NCI-H128 (cell line): ENCODE measurements around the gene CCDC39.

Experiments used
- DNase-seq: peaks from one replicate; lab custom pipeline; 2025; ENCODE audit not compliant: unreplicated experiment; lab: John Stamatoyannopoulos, UW

CCDC39 gene

DNA sequence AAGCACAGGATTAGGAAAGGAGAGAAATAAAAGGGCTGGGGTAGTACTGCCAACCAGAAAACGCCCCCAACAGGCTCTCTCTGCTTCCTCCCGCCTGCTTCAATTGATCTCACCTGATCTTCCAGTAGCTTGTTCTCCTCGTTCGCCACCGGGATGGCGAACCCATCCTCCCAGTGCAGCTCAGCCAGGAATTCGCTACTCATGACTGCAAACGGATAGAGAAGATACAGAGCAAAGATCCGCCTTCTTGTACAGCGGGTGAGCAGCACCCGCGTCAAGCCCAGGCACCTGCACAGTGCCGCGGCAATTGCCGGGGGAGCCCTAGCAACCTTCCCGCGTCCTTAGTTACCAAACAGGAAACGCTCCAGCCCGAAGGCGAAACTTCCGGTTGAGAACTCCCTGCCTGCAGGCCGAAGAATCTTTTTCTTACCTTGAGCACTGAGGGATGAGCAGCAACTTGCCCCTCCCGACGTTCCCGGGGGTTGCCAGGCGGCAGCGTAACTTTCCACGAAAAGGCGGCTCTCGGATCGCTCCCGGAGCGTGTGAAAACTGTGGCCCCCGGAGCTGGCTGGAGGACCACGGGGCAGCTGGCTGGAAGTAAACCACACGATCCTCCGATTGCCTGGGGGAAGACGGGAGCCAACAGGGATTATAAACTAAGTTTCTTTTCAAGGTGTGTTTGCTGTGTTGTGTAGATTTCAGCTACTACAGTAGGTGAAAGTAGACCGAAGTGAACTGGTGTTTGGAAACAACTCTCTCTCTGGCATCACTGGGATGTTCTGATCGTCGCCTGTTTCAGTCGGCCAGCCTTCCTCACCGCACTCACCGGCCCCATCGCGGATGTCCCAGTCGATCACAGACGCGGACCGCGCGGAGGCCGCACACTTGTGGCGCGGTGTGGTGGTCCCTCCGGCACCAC, at the start of gene CCDC39:
TSS of gene CCDC39 (minus strand) at position 312 of the 919 bp plus-strand sequence. CDS start at position 203, 109 bp downstream.
- DNase-seq = peak; percentile 89

DNA sequence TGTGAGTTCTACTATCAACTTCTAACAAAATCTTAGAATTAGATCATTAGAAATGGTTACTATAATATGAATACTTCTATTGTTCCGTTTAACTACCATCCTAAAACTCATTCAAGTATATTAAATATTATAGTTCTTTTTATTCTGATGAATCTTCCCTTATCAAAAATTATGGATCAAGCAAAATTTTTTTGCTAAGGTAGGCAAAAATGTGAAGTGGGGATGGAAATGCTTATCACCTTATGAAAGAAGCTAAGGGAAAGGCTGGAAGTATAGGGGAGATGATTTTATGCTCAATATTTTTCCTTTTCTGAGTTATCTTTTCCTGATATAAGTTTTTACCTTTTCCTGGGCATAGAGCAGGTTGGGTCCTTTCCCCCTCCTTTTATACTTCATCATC, 40.7 kb upstream of the CCDC39 start:
- no peak for DNase-seq

DNA sequence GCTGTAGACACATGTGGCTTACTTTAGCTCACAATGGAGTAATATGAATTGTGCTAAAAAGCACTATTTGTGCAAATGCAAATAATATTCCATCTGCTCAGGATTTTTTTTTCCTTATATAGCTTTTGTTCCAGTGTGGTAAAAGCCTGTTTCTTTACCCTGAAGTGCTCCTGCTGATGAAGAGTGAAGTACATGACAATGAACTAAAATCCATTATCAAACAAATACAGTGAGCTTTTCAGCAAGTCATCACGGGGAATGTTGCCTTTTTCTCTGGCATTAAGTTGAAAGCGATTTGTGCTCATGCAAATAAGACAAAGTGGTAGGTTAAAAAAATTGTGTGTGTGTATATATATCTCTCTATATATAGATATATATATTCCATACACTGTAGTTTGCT, 28.6 kb upstream of the CCDC39 start:
- peak; percentile 67 for DNase-seq

DNA sequence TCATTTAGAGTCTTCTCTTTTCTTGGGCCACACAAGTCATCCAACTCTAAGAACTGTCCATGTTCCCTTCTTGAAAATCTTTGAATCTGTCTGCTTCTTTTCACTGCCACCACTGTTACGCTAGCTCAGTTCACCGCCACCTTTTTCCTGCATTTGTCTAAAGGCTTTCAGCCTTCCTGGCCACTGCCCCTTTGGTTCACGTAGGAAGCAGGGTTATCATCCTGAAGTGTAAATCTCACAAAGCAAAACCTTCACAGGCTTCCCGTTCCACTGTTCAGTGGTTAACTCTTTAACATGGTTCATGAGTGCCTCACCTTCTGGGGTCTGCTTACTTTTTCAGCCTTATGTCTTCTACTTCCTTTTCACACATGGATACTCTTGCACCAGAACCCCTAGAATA, 26.3 kb upstream of the CCDC39 start:
- no peak for DNase-seq

DNA sequence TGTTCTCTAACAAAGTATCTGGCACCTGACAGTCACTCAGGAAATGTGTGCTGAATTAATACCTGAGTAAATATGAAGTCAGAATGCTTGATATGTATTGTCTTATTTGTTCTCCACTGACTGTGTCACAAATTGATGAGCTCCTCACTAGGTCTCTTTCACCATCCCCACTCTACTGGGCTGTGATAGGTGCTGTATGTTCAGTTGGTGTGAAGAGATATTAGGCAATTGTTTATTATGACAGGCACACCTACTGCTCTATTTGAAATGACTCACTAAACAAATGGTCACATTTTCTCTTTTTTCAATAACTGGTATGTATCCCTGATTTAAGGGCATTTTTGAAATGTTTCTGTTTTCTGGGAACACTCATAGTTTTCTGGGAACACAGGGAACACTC, 25.2 kb upstream of the CCDC39 start:
- DNase-seq = no peak

DNA sequence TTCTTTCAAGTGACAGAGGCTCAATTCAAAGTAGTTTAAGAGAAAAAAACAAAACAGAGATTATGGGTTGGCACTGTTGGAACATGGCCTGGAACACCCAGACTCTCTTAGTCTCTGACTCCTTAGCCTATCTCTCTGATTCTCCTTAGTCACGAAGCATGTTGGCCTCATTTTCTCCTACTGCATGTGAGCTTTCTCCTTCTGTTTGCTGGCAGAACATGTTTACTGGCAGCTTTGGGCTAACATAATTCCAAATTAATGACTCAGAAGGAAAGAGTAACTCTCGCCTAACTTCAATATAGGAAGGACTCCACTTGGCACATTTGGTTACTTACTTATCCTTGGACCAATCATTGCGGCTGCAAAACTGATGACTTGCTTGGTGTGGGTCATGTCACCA, 21.7 kb upstream of the CCDC39 start:
- no peak for DNase-seq

DNA sequence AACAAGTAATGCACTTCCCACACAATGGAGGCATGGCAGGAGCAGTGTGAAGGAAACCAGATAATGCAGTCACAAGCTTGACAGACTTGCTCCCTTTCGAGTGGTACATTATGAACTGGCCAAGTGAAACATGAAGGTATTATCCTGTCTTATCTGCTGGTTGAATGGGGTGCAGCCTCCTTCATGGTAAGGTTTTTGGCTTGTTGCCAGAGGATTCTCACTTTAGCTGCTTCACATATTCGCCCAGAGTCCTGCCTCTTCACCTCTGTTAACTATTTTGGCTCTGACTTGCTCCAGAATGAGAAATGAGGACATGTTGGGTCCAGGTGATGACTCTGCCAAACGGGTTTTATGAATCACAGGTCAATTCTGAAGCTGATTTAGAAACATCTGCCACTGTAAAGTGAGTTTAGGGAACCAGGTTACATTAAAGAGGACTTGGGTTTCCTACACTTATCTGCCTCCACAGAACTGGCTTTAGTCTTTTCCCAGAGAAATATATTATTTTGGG, 19.5 kb upstream of the CCDC39 start:
- DNase-seq = no peak

DNA sequence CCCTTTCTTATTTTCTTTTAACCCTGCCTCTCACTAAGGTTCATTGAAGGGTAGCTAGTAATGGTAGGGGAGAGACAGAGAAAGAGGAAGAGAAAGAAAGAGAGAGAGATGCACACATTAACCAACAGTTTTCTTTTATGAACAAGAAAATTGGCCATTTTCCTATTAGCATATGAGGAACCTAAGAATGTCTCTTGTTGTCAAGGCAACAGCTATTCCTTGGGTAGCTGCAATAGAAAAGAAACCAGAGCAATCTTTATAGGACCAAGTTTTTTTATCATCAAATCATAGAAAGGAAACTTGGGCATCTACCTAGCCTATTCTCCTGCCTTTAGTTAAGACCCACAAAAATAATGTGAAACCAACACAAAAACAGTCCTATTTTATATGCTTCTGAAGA, 15.0 kb upstream of the CCDC39 start:
- no peak for DNase-seq

DNA sequence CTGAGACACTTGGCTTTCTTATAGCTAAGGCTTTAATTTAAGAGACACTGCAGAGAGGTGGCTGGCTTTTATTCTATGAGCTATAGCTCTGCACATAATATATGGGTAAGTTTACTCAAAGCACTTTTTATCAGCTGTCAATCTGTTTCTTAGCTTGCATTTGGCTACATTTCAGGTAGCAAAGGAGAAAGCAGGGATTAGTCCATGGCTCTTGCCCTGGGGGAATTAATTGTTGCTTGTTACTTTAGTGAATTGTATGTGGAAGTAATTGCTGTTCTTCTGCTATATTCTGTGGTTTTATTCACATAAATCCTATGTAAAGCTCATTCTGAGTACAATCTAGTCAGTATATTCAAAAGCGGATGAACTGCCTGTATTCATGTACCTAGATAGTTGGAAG, 14.4 kb upstream of the CCDC39 start:
- DNase-seq = no peak

DNA sequence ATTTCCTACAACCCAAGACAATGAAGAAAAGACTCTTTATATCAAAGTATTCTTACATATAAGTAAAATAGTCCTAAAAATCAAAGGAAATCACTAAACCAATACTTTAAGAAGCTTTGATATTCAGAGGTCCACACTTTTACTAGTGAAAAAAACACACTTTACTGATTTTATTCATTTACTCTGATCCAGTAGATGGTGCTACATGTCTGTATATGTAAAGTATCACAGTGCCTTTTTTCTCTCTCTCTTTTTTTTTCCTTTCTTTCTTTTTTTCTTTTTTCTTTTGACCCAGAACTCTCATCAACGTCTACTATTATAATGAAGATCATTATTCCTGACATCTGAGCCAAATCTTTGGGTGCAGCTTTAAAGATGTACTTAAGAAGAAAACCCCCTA, 10.8 kb upstream of the CCDC39 start:
- DNase-seq = no peak

DNA sequence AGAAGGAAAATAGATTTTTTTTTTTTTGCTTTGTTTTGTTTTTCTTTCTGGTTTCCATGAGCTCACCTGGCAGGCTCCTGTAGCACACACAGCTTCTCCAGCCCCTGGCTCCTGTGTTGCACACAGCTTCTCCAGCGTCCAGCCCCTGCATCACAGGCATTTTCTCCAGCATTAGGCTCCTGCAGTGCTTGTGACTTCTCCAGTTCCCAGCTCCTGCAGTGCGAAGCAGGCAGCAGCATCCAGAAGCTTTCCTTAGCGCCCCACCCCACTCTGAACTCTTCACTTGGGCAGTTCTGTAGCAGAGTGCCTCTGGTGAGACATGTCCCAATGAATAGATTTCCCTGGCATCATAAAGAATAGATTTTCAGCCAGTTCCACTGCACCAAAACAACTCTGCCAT, 5.5 kb upstream of the CCDC39 start:
- no peak for DNase-seq

DNA sequence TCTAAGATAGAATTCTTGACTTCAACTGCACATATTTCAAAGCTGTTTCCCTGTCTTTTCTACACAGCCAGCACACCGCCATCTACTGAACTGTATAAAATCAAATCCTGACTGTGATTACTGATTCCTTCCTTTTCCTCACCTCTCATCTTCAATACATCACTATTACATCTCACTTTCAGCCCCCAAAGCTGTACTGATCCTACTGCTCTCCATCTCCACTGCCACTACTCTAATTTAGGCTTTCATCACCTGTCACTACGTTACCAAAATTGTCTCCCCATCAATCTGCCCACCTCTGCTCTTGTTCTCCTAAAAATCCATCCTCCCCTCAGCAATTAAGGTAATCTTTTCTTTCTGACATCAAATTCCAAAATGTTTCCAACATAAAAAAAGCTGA, 4.5 kb upstream of the CCDC39 start:
- DNase-seq = no peak

DNA sequence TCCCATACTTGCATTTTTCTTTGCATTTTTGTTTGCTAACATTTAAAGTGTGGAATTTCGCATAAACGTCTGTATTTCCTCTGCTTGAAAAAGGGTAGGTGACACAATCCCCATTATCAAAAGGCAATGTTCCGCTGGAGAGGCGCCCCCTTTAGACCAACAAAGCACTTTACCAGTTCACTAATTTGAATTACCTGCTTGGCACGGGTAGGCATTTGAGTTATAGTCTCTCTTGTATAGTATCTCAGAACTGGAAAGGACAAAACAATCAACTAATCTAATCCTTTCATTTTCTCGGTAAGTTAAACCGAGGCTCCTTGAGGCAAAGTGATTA, 775 bp upstream of the CCDC39 start:
- DNase-seq = peak; percentile 41

DNA sequence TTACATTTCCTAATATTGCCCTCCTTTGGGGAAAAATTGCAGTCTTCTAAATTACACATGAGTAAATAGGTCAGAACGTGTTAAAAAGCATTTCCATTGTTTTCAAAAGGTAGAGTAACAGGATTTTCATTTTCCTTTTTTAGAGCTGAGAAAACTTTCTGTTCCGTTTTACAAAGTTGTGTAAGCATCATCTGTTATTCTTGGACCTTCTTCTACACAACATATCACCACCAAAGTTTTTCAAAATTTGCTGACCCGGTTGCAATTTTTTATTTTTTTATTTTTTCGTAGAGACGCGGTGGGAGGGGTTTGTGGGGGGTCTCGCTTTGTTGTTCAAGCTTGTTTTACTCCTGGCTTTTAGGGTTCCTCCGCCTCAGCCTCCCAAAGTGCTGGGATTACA, 1.1 kb downstream of the CCDC39 start:
- no peak for DNase-seq

DNA sequence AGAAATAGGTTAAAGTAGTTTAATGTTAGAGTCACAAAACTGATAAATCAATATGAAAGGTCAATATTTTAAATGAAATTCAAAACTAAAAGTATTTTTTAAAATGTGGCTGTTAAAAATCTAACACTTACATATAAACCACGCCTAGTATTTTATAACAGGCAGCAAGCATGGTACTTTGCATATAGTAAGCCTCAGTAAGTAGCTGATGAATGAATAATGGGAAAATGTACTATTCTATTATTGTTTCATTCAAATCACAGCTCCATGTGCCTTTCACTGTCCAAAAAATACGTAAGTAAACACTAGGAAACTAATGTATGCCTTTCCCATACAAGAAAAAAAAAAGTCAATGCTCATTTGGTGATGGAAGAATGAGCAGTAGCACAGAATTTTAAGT, 17.8 kb downstream of the CCDC39 start:
- no peak for DNase-seq

DNA sequence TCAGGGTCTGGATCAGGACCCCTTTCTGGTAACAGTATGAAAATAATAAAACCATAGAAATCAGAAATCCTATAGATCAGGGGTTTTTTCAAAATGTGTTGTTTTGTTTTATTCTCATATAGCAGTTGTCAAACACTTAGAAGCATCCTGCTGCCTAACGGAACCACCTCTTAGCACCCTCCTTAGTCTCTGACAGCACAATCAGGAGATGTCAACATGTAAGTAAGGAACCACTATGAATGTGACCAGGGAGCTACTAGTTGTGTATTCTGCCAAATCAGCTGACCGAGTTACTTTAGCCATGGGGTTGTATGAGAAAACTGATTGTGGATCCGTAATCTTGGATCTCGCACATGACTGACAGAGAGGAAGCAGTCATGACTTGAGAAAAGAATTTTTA, 22.2 kb downstream of the CCDC39 start:
- no peak for DNase-seq

DNA sequence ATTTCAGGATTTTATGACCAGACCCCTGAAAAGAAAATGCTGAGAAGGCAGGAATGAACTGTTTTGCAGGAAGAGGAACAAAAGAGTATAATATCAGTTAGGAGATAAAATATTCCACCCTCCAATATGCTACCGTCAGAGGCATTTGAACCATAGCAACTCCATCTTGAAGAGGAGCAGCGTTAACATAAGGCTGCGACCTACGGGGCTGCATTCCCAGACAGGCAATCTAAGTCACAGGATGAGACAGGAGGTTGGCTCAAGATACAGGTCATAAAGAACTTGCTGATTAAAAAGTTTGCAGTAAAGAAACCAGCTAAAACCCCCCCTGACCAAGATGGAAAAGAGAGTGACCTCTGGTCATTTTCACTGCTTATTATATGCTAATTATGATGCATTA, 22.9 kb downstream of the CCDC39 start:
- no peak for DNase-seq

DNA sequence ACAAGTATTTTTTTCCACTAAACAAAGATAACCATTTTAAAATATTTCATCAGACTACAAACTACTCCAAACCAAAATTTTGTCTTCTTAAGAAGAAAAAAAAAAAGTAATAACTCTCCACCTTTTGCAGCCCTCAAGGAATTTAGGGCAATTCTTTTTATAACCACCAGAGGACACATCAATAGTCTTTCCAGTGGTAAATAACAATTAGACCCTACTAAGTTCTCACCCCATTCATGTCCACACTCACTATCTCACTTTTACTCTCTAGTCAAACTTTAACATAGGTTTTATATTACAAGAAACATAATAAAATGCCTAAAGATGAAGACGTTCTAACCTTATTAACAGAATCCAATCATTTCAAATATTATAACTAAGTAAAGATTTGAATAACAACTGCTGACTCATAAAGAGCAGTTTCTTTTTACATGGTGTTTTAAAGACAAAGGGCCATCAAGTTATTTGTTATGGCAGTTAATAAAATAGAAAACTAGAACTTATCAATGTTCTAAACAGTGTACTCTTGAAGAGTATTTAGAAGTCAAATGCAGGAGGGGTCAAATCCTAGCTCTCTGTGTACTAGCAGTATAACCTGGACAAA, 33.0 kb downstream of the CCDC39 start:
- DNase-seq = no peak

DNA sequence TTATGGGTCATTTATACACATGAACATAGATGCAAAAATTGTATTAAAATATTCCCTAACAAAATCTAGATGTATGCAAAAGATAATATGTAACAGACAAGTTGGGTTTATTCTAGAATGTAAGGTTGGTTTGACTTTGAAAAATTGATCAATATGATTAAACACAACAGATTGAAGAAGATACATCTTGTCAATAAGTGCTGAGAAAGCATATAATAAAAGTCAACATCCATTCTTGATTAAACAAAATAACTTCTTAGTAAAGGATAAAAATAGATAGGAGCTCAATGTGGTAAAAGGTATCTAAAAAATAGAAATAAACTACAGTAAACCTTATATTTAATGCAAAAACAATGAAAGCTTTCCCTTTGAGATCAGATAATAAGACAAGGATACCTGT, 38.3 kb downstream of the CCDC39 start:
- no peak for DNase-seq

DNA sequence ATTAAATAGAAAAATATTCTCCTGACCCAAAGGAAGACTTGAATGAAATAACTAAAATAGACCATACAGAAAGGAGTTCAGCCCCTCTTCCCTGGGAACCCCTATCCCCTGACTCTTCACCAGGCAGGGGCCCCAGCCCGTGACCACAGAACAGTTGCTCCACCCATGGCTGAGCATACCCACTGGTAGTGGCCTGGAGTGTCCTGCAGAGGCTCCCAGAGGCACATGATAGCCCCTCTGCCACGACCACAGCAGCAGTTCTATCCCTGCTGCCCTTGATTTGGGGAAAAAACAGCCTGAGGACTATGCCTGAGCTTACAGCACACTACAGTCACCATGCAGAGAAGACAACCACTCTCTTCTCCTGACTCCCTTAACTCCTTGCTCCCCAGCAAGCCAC, 45.6 kb downstream of the CCDC39 start:
- no peak for DNase-seq

DNA sequence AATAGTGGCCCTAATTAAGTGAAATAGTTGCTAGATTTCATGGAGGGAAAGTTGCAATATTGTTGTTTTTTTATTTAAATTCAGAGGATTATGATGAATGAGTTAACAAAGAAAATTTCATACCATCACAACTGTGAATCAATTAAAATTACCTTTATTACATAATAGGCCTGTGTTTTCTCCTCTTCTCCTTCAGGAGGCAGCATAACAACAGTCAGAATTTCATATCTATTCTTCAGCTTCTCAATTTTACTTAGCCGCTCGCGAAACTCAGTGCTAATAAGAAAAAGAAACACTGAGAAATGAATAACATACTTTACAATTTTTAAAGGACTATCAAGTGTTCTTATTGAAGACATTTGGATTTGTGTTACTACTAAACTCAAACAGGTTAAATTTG, 48.0 kb downstream of the CCDC39 start:
- DNase-seq = no peak

DNA sequence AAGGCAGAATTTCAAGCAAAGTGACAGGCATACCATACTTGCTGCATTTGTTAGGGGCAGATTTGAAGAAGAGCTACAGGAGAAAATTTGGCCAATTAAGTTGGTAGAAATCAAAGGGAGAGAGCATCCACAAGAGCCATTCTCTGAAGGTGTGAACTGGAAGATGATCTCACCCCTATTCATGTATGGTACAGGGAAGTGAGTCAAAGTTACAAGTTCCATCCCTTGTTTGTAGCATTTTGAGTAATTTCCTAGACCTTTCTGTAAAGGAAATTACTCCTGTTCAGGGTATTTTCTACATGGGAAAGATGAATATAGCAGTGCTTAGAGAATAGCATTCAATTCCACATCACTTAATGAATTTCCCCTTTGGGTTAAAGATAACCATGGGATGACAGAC, 48.9 kb downstream of the CCDC39 start:
- no peak for DNase-seq

DNA sequence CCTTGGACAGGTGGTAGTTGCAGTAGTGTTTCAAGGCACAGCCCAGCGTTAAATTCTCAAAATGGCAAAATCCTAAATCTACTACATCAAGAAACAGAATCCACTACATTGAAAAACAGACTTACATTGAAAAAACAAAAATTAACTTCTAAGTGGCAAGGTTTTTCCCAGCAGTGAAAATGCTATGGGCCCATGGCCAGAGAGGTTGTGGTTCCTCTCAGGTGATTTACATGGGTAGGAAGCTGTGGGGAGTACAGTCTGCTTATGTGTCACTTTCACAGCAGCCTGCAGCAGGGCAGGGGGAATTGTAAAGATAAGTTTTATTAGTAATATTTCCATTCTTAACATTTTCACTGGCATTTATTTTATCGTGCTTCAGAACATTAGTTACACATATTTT, 52.4 kb downstream of the CCDC39 start:
- no peak for DNase-seq
